GM12891 (cell line): ENCODE measurements around the gene NDFIP2.

Experiments
- POLR2A ChIP-seq: IDR thresholded peaks from 2 replicates; pipeline ENCODE4 v1.6.1; 2011; ENCODE audit warnings: low read depth, low read length, control low read depth
- POLR2AphosphoS5 ChIP-seq: IDR thresholded peaks from 2 replicates; pipeline ENCODE4 v1.6.1; 2011; ENCODE audit warnings: low read depth, low read length, control low read depth
- SPI1 ChIP-seq: IDR thresholded peaks from 2 replicates; pipeline ENCODE4 v1.6.1; 2011; ENCODE audit warnings: low read depth, low read length, control low read depth
- TAF1 ChIP-seq: IDR thresholded peaks from 2 replicates; pipeline ENCODE4 v1.6.1; 2011; ENCODE audit warnings: low read depth, low read length, control low read depth

- TF ChIP-seq POLR2A (no peak), POLR2AphosphoS5 (no peak), SPI1 (no peak), TAF1 (no peak)
Measured at GRCh38 chr13:79468402-79468801, 12.6 kb upstream of the NDFIP2 start.
